BLaER1 treated with 17β-estradiol and CSF1 and Interleukin-3, amounts not matched to agents 10 nM and 100 nM (cell line): ENCODE measurements around the gene ELMO1.
A peak's percentile ranks its signal among the peaks of the same experiment; 100 is the strongest.

Experiments
- H3K27ac ChIP-seq, 11 experiments: shearing (Covaris generic); formaldehyde crosslinking; 2 replicates each; pipeline ENCODE4 v1.8.1; 2022
- H3K27me3 ChIP-seq, 11 experiments: shearing (Covaris generic); formaldehyde crosslinking; 2 replicates each; pipeline ENCODE4 v1.8.1; 2022
- H3K36me3 ChIP-seq, 11 experiments: shearing (Covaris generic); formaldehyde crosslinking; 2 replicates each; pipeline ENCODE4 v1.8.1; 2022
- H3K4me1 ChIP-seq, 10 experiments: shearing (Covaris generic); formaldehyde crosslinking; 2 replicates each; pipeline ENCODE4 v1.8.1; 2022
- H3K4me2 ChIP-seq, 11 experiments: shearing (Covaris generic); formaldehyde crosslinking; 2 replicates each; pipeline ENCODE4 v1.8.1; 2022
- H3K4me3 ChIP-seq, 10 experiments: shearing (Covaris generic); formaldehyde crosslinking; 2 replicates each; pipeline ENCODE4 v1.8.1; 2022
- H3K9ac ChIP-seq, 11 experiments: shearing (Covaris generic); formaldehyde crosslinking; 2 replicates each; pipeline ENCODE4 v1.8.1; 2022
- H3K9me3 ChIP-seq, 11 experiments: shearing (Covaris generic); formaldehyde crosslinking; replicated peaks in 1 of 11; 2 replicates each; pipeline ENCODE4 v1.8.1; 2022
- H4K20me1 ChIP-seq, 11 experiments: shearing (Covaris generic); formaldehyde crosslinking; 2 replicates each; pipeline ENCODE4 v1.8.1; 2022
- Cebpa-rat ChIP-seq, 11 experiments: shearing (Covaris generic); IDR thresholded peaks; 2 replicates each; pipeline ENCODE4 v1.8.1; 2022

ELMO1 gene

DNA sequence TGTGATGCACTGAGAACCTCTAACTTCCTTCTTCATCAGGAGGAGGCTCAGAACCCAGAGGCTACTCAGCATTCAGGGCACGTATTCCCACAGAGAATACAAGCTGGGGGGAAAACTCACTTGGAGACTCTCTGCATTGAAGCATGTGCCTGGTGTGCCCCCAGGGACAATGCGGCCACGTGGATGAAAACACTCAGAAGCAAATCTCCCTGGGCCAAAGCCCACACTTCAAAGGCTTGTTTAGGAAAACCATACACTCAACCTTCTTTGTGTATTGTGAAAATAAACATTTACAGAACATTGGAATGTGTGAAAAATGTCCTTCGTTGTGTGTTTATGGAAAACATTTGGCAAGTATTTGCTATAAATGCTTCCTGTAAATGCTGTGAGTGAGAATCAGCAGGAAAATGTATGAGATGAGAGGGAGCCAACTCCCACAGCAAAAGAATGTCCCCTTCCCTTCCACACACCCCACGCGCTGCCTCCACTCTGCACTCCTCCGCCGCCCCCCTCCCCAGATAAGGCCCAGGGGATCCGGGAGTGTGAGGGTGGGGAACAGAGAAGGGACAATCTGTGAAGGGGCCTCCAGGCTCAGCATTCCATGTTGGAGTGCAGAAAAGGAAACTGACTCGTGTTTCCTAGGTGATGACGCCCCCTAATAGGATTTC is 339.5 kb downstream of the ELMO1 start:
- peaks cover 24 to 34% (median 27%) of the 10 kb centered on the region in 10 experiments for H3K4me1 ChIP-seq
- H3K9me3 ChIP-seq, result peaks cover 0 to 10% (median 0%) of the 10 kb centered on the region in 11 experiments; a peak in 4 of 22 replicates
- no peaks in the 10 kb centered on the region for H3K27me3 ChIP-seq
- H3K4me3 ChIP-seq, result no peak overlapping the region
- H4K20me1 ChIP-seq, result peaks cover 0 to 25% (median 6%) of the 10 kb centered on the region in 11 experiments; a peak in 6 of 22 replicates
- H3K27ac ChIP-seq, result 0 out of 22 replicates have a peak overlapping the region, but pooled peaks of 1 of the 11 experiments have one; percentile 6
- no peak overlapping the region for H3K9ac ChIP-seq
- peak overlapping the region; percentile 45 to 76 (median 68) for H3K4me2 ChIP-seq
- peaks cover 0 to 37% (median 22%) of the 10 kb centered on the region in 11 experiments; a peak in 13 of 22 replicates for H3K36me3 ChIP-seq
- TF ChIP-seq Cebpa-rat (IDR thresholded peaks at IDR 0.05), result no peak

- Histone ChIP-seq H3K4me2 (peak overlapping the region in 9 of 11 experiments; percentile 63 to 76 (median 71); a peak in 16 of 22 replicates), H3K9ac (no peak overlapping the region), H3K4me3 (no peak overlapping the region), H4K20me1 (peaks cover 0 to 25% (median 6%) of the 10 kb centered on the region in 11 experiments; a peak in 6 of 22 replicates), H3K27me3 (no peaks in the 10 kb centered on the region), H3K36me3 (peaks cover 0 to 32% (median 22%) of the 10 kb centered on the region in 11 experiments; a peak in 13 of 22 replicates), H3K27ac (no peak overlapping the region), H3K9me3 (peaks cover 0 to 10% (median 0%) of the 10 kb centered on the region in 11 experiments; a peak in 3 of 22 replicates), H3K4me1 (peaks cover 24 to 34% (median 27%) of the 10 kb centered on the region in 10 experiments)
- TF ChIP-seq Cebpa-rat (IDR thresholded peaks at IDR 0.05), result no peak
Measured at GRCh38 chr7:37108615-37109014, 340.0 kb downstream of the ELMO1 start.

DNA sequence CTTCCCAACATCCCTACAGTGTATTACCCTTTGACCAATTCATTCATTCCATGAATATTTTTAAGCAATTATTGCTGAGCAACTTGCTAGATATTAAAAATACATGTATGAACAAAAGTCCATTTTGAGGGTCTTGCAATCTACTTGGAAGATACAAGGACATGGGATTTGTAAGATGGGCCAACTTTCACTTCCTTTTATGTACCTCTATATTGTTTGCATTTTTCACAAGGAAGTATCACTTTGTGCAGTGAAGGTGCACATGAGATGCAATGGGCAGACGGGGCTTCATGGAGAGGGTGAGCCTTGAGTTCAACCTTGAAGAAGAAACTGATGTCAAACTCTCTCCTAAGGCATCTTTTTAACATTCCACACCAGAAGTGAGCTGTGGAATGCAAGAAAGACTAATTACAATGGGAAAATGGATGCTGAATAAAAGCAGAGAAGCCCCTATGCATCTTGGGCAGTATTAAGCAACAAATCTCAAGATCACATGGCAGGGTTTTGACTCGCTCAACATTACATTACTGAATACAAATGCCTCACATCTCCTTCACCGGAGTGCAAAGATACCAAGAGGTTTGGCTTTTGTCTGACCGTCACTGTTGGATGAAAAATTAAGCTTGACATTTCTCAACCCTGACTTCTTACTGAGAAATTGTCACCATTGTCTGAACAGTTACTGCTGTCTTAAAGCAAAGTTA is 341.5 kb downstream of the ELMO1 start:
- no peak for TF ChIP-seq Cebpa-rat (IDR thresholded peaks at IDR 0.05)

DNA sequence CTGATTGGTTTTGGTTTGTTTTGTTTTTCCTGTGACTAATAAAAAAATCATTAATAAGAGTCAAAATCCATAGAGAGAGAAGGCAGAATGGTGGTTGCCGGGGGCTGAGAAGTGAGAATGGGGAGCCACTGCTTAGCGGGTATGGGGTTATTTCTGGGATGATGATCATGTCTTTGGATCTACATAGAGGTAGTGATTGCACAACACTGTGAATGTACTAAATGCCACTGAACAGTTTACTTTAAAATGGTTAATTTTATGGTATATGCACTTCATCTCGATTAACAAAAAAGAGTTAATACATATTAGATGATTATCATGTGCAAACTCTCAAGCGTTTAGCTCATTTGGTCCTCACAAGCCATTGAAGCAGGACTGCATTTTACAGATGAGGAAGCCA is 342.9 kb downstream of the ELMO1 start:
- H3K4me1 ChIP-seq, result peaks cover 15 to 28% (median 26%) of the 10 kb centered on the region in 10 experiments
- H3K27ac ChIP-seq, result no peak overlapping the region
- H4K20me1 ChIP-seq, result peaks cover 0 to 25% (median 4%) of the 10 kb centered on the region in 11 experiments; a peak in 9 of 22 replicates
- no peak overlapping the region for H3K9ac ChIP-seq
- no peak overlapping the region for H3K4me3 ChIP-seq
- peak in 3 of 11 experiments; percentile 14 to 38 (median 35); a peak in 2 of 22 replicates for TF ChIP-seq Cebpa-rat (IDR thresholded peaks at IDR 0.05)
- peaks cover 0 to 12% (median 4%) of the 10 kb centered on the region in 11 experiments; a peak in 7 of 22 replicates for H3K36me3 ChIP-seq
- no peaks in the 10 kb centered on the region for H3K9me3 ChIP-seq
- H3K4me2 ChIP-seq, result no peak overlapping the region
- no peaks in the 10 kb centered on the region for H3K27me3 ChIP-seq

More for the DNA sequence above, 341.5 kb downstream of the ELMO1 start:
- Histone ChIP-seq H3K9ac (no peak overlapping the region), H4K20me1 (peaks cover 0 to 25% (median 6%) of the 10 kb centered on the region in 11 experiments; a peak in 6 of 22 replicates), H3K36me3 (peaks cover 0 to 22% (median 11%) of the 10 kb centered on the region in 11 experiments; a peak in 10 of 22 replicates), H3K4me1 (peaks cover 15 to 30% (median 26%) of the 10 kb centered on the region in 10 experiments), H3K4me3 (no peak overlapping the region), H3K4me2 (no peak overlapping the region), H3K27me3 (no peaks in the 10 kb centered on the region), H3K27ac (no peak overlapping the region), H3K9me3 (peaks cover 0 to 8% (median 0%) of the 10 kb centered on the region in 11 experiments; a peak in 2 of 22 replicates)

GRCh38 chr7:37104822-37105518 is 343.7 kb downstream of the ELMO1 start:
- no peak overlapping the region for H3K4me3 ChIP-seq
- peaks cover 0 to 29% (median under 1%) of the 10 kb centered on the region in 11 experiments; a peak in 8 of 22 replicates for H4K20me1 ChIP-seq
- H3K27ac ChIP-seq, result no peak overlapping the region
- peaks cover 12 to 25% (median 20%) of the 10 kb centered on the region in 10 experiments for H3K4me1 ChIP-seq
- H3K9me3 ChIP-seq, result no peaks in the 10 kb centered on the region
- no peak overlapping the region for H3K4me2 ChIP-seq
- TF ChIP-seq Cebpa-rat (IDR thresholded peaks at IDR 0.05), result no peak
- no peaks in the 10 kb centered on the region for H3K27me3 ChIP-seq
- H3K9ac ChIP-seq, result no peak overlapping the region
- peaks cover 0 to 13% (median 4%) of the 10 kb centered on the region in 11 experiments; a peak in 6 of 22 replicates for H3K36me3 ChIP-seq

- Histone ChIP-seq H3K4me1 (peaks cover 0 to 6% (median 0%) of the 10 kb centered on the region in 10 experiments; a peak in 3 of 20 replicates), H3K36me3 (peaks cover 0 to 16% (median 4%) of the 10 kb centered on the region in 11 experiments; a peak in 6 of 22 replicates), H3K4me2 (no peak overlapping the region), H3K4me3 (no peak overlapping the region), H4K20me1 (peaks cover 0 to 15% (median 0%) of the 10 kb centered on the region in 11 experiments; a peak in 6 of 22 replicates), H3K27me3 (no peaks in the 10 kb centered on the region), H3K27ac (no peak overlapping the region), H3K9me3 (no peaks in the 10 kb centered on the region), H3K9ac (no peak overlapping the region)
- TF ChIP-seq Cebpa-rat (IDR thresholded peaks at IDR 0.05), result no peak
Measured at GRCh38 chr7:37102518-37103137, 346.0 kb downstream of the ELMO1 start.

- Histone ChIP-seq H3K36me3 (peaks cover 10 to 21% (median 14%) of the 10 kb centered on the region in 11 experiments; a peak in 20 of 22 replicates), H3K4me1 (peaks cover 0 to 6% (median 0%) of the 10 kb centered on the region in 10 experiments; a peak in 3 of 20 replicates), H3K27me3 (no peaks in the 10 kb centered on the region), H3K9ac (no peak overlapping the region), H3K4me2 (no peak overlapping the region), H3K9me3 (no peaks in the 10 kb centered on the region), H3K27ac (no peak overlapping the region; a peak in 1 of 22 replicates), H3K4me3 (no peak overlapping the region), H4K20me1 (peaks cover 0 to 15% (median 0%) of the 10 kb centered on the region in 11 experiments; a peak in 5 of 22 replicates)
- no peak for TF ChIP-seq Cebpa-rat (IDR thresholded peaks at IDR 0.05)
Measured at GRCh38 chr7:37100735-37101331, 347.8 kb downstream of the ELMO1 start.

DNA sequence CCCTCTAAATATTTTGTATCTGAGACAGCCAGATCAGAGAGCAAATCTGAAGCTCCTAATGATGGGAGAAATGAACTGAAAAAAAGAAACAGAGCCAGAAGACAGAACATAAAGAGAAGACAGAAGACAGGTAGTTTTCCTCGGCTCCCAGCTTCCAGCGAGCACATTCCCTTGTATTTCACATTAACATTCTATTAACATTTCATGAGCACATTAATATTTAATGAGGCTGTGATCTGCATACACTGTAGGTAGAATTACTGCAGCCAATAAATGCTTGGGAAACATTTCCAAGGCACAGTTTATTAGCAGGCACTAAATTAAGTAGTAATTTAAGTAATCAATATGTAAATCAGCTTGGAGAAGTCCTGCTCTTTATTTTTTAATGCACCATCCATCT is 349.9 kb downstream of the ELMO1 start:
- H3K9me3 ChIP-seq, result peaks cover 0 to 6% (median 0%) of the 10 kb centered on the region in 11 experiments; a peak in 1 of 22 replicates
- H3K27me3 ChIP-seq, result no peaks in the 10 kb centered on the region
- peaks cover 0 to 6% (median 0%) of the 10 kb centered on the region in 10 experiments; a peak in 3 of 20 replicates for H3K4me1 ChIP-seq
- H3K4me2 ChIP-seq, result no peak overlapping the region
- no peak overlapping the region for H3K9ac ChIP-seq
- no peak for TF ChIP-seq Cebpa-rat (IDR thresholded peaks at IDR 0.05)
- peaks cover 29 to 42% (median 33%) of the 10 kb centered on the region in 11 experiments for H3K36me3 ChIP-seq
- peaks cover 0 to 11% (median 0%) of the 10 kb centered on the region in 11 experiments; a peak in 5 of 22 replicates for H4K20me1 ChIP-seq
- no peak overlapping the region for H3K4me3 ChIP-seq
- H3K27ac ChIP-seq, result no peak overlapping the region
